GM10248 (cell line): ENCODE results near the gene PHF21A.

Experiments
- CTCF ChIA-PET: fragments of 300-600 bp; sonication (Branson Sonifier 250); formaldehyde crosslinking; extraction: SDS; loops from one replicate; lab custom pipeline; 2021; ENCODE audit warnings: antibody characterized with exemption; lab: Yijun Ruan, JAX
- POLR2A ChIA-PET: fragments of 350-650 bp; sonication (Branson Sonifier 250); formaldehyde crosslinking; extraction: SDS; loops from one replicate; lab custom pipeline; 2020; ENCODE audit warnings: antibody characterized with exemption; lab: Yijun Ruan, JAX
- DNase-seq: peaks from one replicate; pipeline ENCODE4 v3.0.0; 2012; ENCODE audit errors: extremely low spot score
- CTCF ChIP-seq: IDR thresholded peaks from 2 replicates; pipeline ENCODE4 v1.5.1; 2012; ENCODE audit warnings: mild to moderate bottlenecking, low read depth; ENCODE audit errors: extremely low read depth, missing control alignments, control extremely low read depth

PHF21A gene

GRCh38 chr11:45968901-45969300 is 152.4 kb downstream of the PHF21A start:
- POLR2A ChIA-PET = no interaction called here
- DNase-seq = no peak
- TF ChIP-seq CTCF = no peak
- CTCF ChIA-PET = interaction anchor here (0.8 to 5.3 kb wide), 5 partner anchors 11 to 339 kb away, joined by 4 to 43 read pairs (median 6); no protein-coding TSS in a partner anchor

- no peak for TF ChIP-seq CTCF
- ChIA-PET POLR2A (no interaction called here), CTCF (interaction anchor here (5.3 to 6.0 kb wide), 4 partner anchors 14 to 39 kb away, joined by 43 to 129 read pairs (median 71); no protein-coding TSS in a partner anchor)
- DNase-seq = no peak
These were observed 153.7 kb downstream of the PHF21A start for GRCh38 chr11:45967506-45967905.

GRCh38 chr11:45964911-45965389 is 156.3 kb downstream of the PHF21A start:
- ChIA-PET POLR2A (no interaction called here), CTCF (interaction anchor here (0.7 to 6.0 kb wide), 58 partner anchors 8 to 591 kb away, joined by 3 to 129 read pairs (median 5); partner anchors contain the start of gene PEX16)
- TF ChIP-seq CTCF = peak; percentile 91
- peak; percentile 77 for DNase-seq

- ChIA-PET POLR2A (no interaction called here), CTCF (interaction anchor here (1.2 to 1.5 kb wide), 3 partner anchors 21 to 280 kb away, joined by 3 to 5 read pairs (median 3); no protein-coding TSS in a partner anchor)
- no peak for TF ChIP-seq CTCF
These were observed 159.5 kb downstream of the PHF21A start for GRCh38 chr11:45961751-45962240.

GRCh38 chr11:45960387-45961095 is 160.7 kb downstream of the PHF21A start:
- TF ChIP-seq CTCF = no peak
- POLR2A ChIA-PET = no interaction called here

More at GRCh38 chr11:45961751-45962240, 159.5 kb downstream of the PHF21A start:
- no peak for DNase-seq

GRCh38 chr11:45959851-45960250 is 161.4 kb downstream of the PHF21A start:
- POLR2A ChIA-PET = no interaction called here
- DNase-seq = no peak
- CTCF ChIA-PET = interaction anchor here (1.0 kb wide), 1 partner anchor 10 kb away, joined by 3 read pairs; no protein-coding TSS in a partner anchor
- no peak for TF ChIP-seq CTCF

More at GRCh38 chr11:45960387-45961095, 160.7 kb downstream of the PHF21A start:
- CTCF ChIA-PET = interaction anchor here (1.5 kb wide), 1 partner anchor 46 kb away, joined by 5 read pairs; no protein-coding TSS in a partner anchor
- no peak for DNase-seq
